ENCODE data around the gene ANO1. TPM values are rescaled to one million over a fixed set of nuclear protein-coding genes. Genes with fewer than 3 reads are reported as not detected.

ANO1 gene
- total and polyA plus RNA-seq, 2 of the 8 experiments (the other 6 are each of a cell fraction or from before 2014, with no cell fraction given), result 4.7 to 5.0 TPM

GRCh38 chr11:70226183-70226582 lies 148.1 kb downstream of the ANO1 start:
- CTCF ChIA-PET (ENCODE audit: partially characterized antibody), result interaction anchor here (0.7 to 1.6 kb wide), 13 partner anchors 14 to 277 kb away, joined by 3 to 7 read pairs (median 4); no protein-coding TSS in a partner anchor
- Histone ChIP-seq H3K4me2 (ENCODE audit: insufficient read depth in 1 of 2, low read depth in 2 of 2, low read length in 2 of 2) (no peak overlapping the region; a peak in 1 of 4 replicates), H4K8ac (ENCODE audit: extremely low read depth, insufficient read depth, low read length) (no peak overlapping the region), H3K4ac (replicated peaks; ENCODE audit: insufficient read length, low read depth, low read length) (no peak overlapping the region), H2BK12ac (ENCODE audit: low read depth, low read length) (peak overlapping the region; percentile 84; the same call in 1 of the 2 replicates), H3K23ac (ENCODE audit: insufficient read length) (no peak overlapping the region), H3K56ac (replicated peaks; ENCODE audit: insufficient read length, low read depth, low read length) (no peak overlapping the region), H3K27me3 (replicated peaks in 1 of 4; ENCODE audit: control insufficient read depth in 3 of 4, extremely low read depth in 1 of 4, insufficient read depth in 3 of 4, low read length in 3 of 4) (no peaks in the 10 kb centered on the region), H4K20me1 (replicated peaks in 1 of 2; ENCODE audit: control insufficient read depth in 1 of 2, insufficient read depth in 2 of 2, low read length in 2 of 2) (no peaks in the 10 kb centered on the region), H2AK5ac (ENCODE audit: low read depth, low read length) (no peak overlapping the region), H3K9me3 (ENCODE audit: insufficient read depth in 2 of 2, low read depth in 1 of 2, low read length in 1 of 2) (no peaks in the 10 kb centered on the region), H3K4me1 (replicated peaks in 1 of 4; ENCODE audit: control insufficient read depth in 3 of 4, insufficient read depth in 4 of 4, low read length in 3 of 4) (peaks cover 4 to 13% (median 10%) of the 10 kb centered on the region in 4 experiments), H2BK15ac (ENCODE audit: low read length) (peak overlapping the region; percentile 65; the same call in 1 of the 2 replicates), H3K79me1 (ENCODE audit: low read depth, low read length) (no peaks in the 10 kb centered on the region), H4K91ac (replicated peaks; ENCODE audit: insufficient read length, low read length) (peak overlapping the region; percentile 63), H3K14ac (ENCODE audit: insufficient read length) (no peak overlapping the region), H2BK20ac (ENCODE audit: low read length) (peak overlapping the region; percentile 98; the same call in 1 of the 2 replicates), H3K4me3 (ENCODE audit: extremely low read depth in 1 of 4, insufficient read depth in 2 of 4, low read depth in 3 of 4, low read length in 4 of 4) (no peak overlapping the region), H3K36me3 (ENCODE audit: control insufficient read depth in 2 of 4, insufficient read depth in 4 of 4, low read length in 3 of 4) (no peaks in the 10 kb centered on the region), H3K18ac (ENCODE audit: extremely low read depth, low read length) (peak overlapping the region; percentile 3; the same call in 1 of the 2 replicates), H2BK120ac (replicated peaks; ENCODE audit: low read depth, low read length) (no peak overlapping the region), H3K23me2 (ENCODE audit: low read depth, low read length) (no peaks in the 10 kb centered on the region), H3K9ac (replicated peaks in 1 of 4; ENCODE audit: extremely low read depth in 1 of 4, low read depth in 3 of 4, low read length in 3 of 4) (no peak overlapping the region), H3K79me2 (ENCODE audit: control insufficient read depth in 1 of 2, insufficient read depth in 2 of 2, low read length in 2 of 2) (no peaks in the 10 kb centered on the region), H2AFZ (ENCODE audit: low read length) (no peak overlapping the region), H4K5ac (ENCODE audit: insufficient read length, low read depth, low read length) (no peak overlapping the region), H3K27ac (ENCODE audit: low read depth, low read length) (no peak overlapping the region), H2BK5ac (ENCODE audit: low read depth, low read length) (peak overlapping the region; percentile 90; the same call in 1 of the 2 replicates)
- WGBS, 2 experiments (ENCODE audit: extremely low coverage in 1 of 2, insufficient coverage in 1 of 2, insufficient read length in 1 of 2, insufficient replicate concordance in 2 of 2, low coverage in 1 of 2, low lambda C conversion rate in 2 of 2, missing lambda C conversion rate in 1 of 2), result 80% methylated on average over 3 of the region's 3 CpGs; no CpG with 5 or more reads in 1 of the 2 experiments
- POLR2A ChIA-PET (ENCODE audit: partially characterized antibody), result interaction anchor here (1.1 to 1.8 kb wide), 5 partner anchors 11 to 44 kb away, joined by 3 to 6 read pairs (median 4); no protein-coding TSS in a partner anchor
- FAIRE-seq (no peak), DNase-seq (ENCODE audit: low read depth in 1 of 2, low spot score in 2 of 2) (no peak)
- TF ChIP-seq MAFK (IDR thresholded peaks at IDR 0.05; ENCODE audit: low read depth, low read length), result no peak
- no peak for TF ChIP-seq KDM4A (IDR thresholded peaks at IDR 0.05; ENCODE audit: low read depth, low read length, severe bottlenecking)
- no peak for TF ChIP-seq JUND (IDR thresholded peaks at IDR 0.05; ENCODE audit: low read length)
- no peak for TF ChIP-seq JUN (IDR thresholded peaks at IDR 0.05; ENCODE audit: low read depth, low read length)
- TF ChIP-seq SP2 (IDR thresholded peaks at IDR 0.05; ENCODE audit: low read length), result no peak
- no peak for TF ChIP-seq SIN3A (conservative IDR thresholded peaks at IDR 0.05 in 1 of 2, IDR thresholded peaks at IDR 0.05 in 1 of 2; ENCODE audit: low read depth in 1 of 2, low read length in 2 of 2)
- TF ChIP-seq TAF1 (IDR thresholded peaks at IDR 0.05; ENCODE audit: low read depth, low read length), result no peak
- TF ChIP-seq CREB1 (IDR thresholded peaks at IDR 0.05), result no peak
- no peak for TF ChIP-seq HDAC2 (IDR thresholded peaks at IDR 0.05; ENCODE audit: borderline replicate concordance in 1 of 2, low read depth in 2 of 2, low read length in 2 of 2)
- no peak for TF ChIP-seq KDM5A (IDR thresholded peaks at IDR 0.05; ENCODE audit: low read length)
